SH-SY5Y (cell line): ENCODE results near the gene ATP8B2.

Experiments used
- GATA2 ChIP-seq: IDR thresholded peaks from 2 replicates; pipeline ENCODE4 v1.6.1; 2011; ENCODE audit warnings: mild to moderate bottlenecking, low read depth, low read length
- GATA3 ChIP-seq: IDR thresholded peaks from 2 replicates; pipeline ENCODE4 v1.6.1; 2011; ENCODE audit warnings: low read depth, mild to moderate bottlenecking, low read length, moderate library complexity

GRCh38 chr1:154358519-154358918 lies 33.2 kb downstream of the ATP8B2 start:
- no peak for TF ChIP-seq GATA2
- TF ChIP-seq GATA3, result no peak
